B cell (primary cell): ENCODE data around the gene MTPN. TPM values are rescaled to one million over a fixed set of nuclear protein-coding genes. Genes with fewer than 3 reads are reported as not detected.

Source experiments
- ATAC-seq: fragments of 200-7000 bp; cut with Tn5 transposase; one replicate; pipeline ENCODE4 v1.10.0; 2021; ENCODE audit warnings: low read depth, mild to moderate bottlenecking, moderate number of reproducible peaks, moderate library complexity
- CTCF ChIA-PET: fragments of 350-600 bp; sonication (Branson Sonifier 250); formaldehyde crosslinking; loops from one replicate; lab custom pipeline; 2021; ENCODE audit warnings: antibody characterized with exemption, inconsistent platforms; lab: Charles Lee
- POLR2A ChIA-PET: fragments of 350-600 bp; sonication (Branson Sonifier 250); formaldehyde crosslinking; loops from one replicate; lab custom pipeline; 2021; ENCODE audit warnings: antibody characterized with exemption; lab: Charles Lee
- DNase-seq: peaks from one replicate; pipeline ENCODE4 v3.0.0; 2013
- H2AFZ ChIP-seq: 2 replicates; pipeline ENCODE4 v1.6.1; 2012; ENCODE audit warnings: mild to moderate bottlenecking, low read depth, low read length; ENCODE audit not compliant: insufficient read depth, poor library complexity, severe bottlenecking
- H3K27ac ChIP-seq, 2 donors: 1 replicate in 1 of 2; 2 replicates in 1 of 2; pipeline ENCODE4 v1.5.1; 2012 to 2013; ENCODE audit warnings: low read length in 2 of 2, mild to moderate bottlenecking in 2 of 2, moderate library complexity in 1 of 2
- H3K27me3 ChIP-seq, 4 experiments: fragments of 200-600 bp in 1 of 4; sonication (generic) in 1 of 4; replicated peaks in 1 of 4; 1 replicate in 2 of 4; 2 replicates in 2 of 4; pipeline versions ENCODE4 v1.6.1 to v1.7.0; 2013 to 2016; ENCODE audit warnings: low read length in 3 of 4, mild to moderate bottlenecking in 2 of 4, mixed read lengths in 1 of 4, moderate library complexity in 1 of 4; ENCODE audit not compliant: insufficient read depth in 4 of 4, control insufficient read depth in 3 of 4; ENCODE audit errors: control extremely low read depth in 1 of 4
- H3K36me3 ChIP-seq, 2 experiments: replicated peaks in 1 of 2; 1 replicate in 1 of 2; 2 replicates in 1 of 2; pipeline versions ENCODE4 v1.6.1 to v1.7.1; 2013; ENCODE audit warnings: low read length in 1 of 2; ENCODE audit not compliant: insufficient read depth in 2 of 2, control insufficient read depth in 1 of 2; ENCODE audit errors: control extremely low read depth in 1 of 2, extremely low read depth in 1 of 2
- H3K4me1 ChIP-seq, 2 donors: fragments of 200-600 bp in 1 of 2; sonication (generic) in 1 of 2; 1 replicate in 1 of 2; 2 replicates in 1 of 2; pipeline versions ENCODE4 v1.5.1 to v1.6.1; 2013 to 2017; ENCODE audit warnings: low read length in 2 of 2; ENCODE audit not compliant: control insufficient read depth in 2 of 2, insufficient read depth in 2 of 2
- H3K4me2 ChIP-seq: replicated peaks from 2 replicates; pipeline ENCODE3; 2012; ENCODE audit warnings: mild to moderate bottlenecking, low read depth, low read length; ENCODE audit not compliant: poor library complexity, severe bottlenecking
- H3K4me3 ChIP-seq, 5 experiments: fragments of 200-600 bp in 1 of 5; sonication (generic) in 1 of 5; 1 replicate in 3 of 5; 2 replicates in 2 of 5; pipeline versions ENCODE4 v1.5.1 to v1.7.0; 2011 to 2016; ENCODE audit warnings: low read length in 4 of 5, mild to moderate bottlenecking in 4 of 5, low read depth in 2 of 5, control low read depth in 1 of 5, moderate library complexity in 1 of 5; ENCODE audit not compliant: insufficient read depth in 1 of 5; ENCODE audit errors: control extremely low read depth in 1 of 5, extremely low read depth in 1 of 5
- H3K79me2 ChIP-seq: fragments of 200-600 bp; sonication (generic); one replicate; pipeline ENCODE4 v1.6.0; 2016; ENCODE audit warnings: low read length; ENCODE audit not compliant: control insufficient read depth, insufficient read depth
- H3K9ac ChIP-seq: fragments of 200-600 bp; sonication (generic); 2 replicates; pipeline ENCODE4 v1.6.1; 2017; ENCODE audit warnings: mild to moderate bottlenecking, low read length, moderate library complexity
- H3K9me3 ChIP-seq, 3 donors: one replicate each; pipeline versions ENCODE4 v1.6.1 to v1.7.1; 2013; ENCODE audit warnings: low read length in 2 of 3; ENCODE audit not compliant: control insufficient read depth in 2 of 3, insufficient read depth in 1 of 3; ENCODE audit errors: control extremely low read depth in 1 of 3
- H4K20me1 ChIP-seq: 2 replicates; pipeline ENCODE4 v1.6.0; 2012; ENCODE audit warnings: mild to moderate bottlenecking, low read length; ENCODE audit not compliant: insufficient read depth, control insufficient read depth, poor library complexity, severe bottlenecking
- H3K27ac Mint-ChIP-seq: one replicate; pipeline ENCODE4 v1.8.0; 2021; ENCODE audit warnings: mixed read lengths
- H3K27me3 Mint-ChIP-seq: one replicate; pipeline ENCODE4 v1.8.0; 2021; ENCODE audit warnings: mixed read lengths
- H3K4me1 Mint-ChIP-seq: one replicate; pipeline ENCODE4 v1.8.0; 2021; ENCODE audit warnings: mixed read lengths
- H3K4me3 Mint-ChIP-seq: one replicate; pipeline ENCODE4 v1.8.0; 2021; ENCODE audit warnings: mixed read lengths
- H3K9me3 Mint-ChIP-seq: one replicate; pipeline ENCODE4 v1.8.0; 2022; ENCODE audit warnings: mixed read lengths; ENCODE audit not compliant: insufficient read depth
- EZH2 ChIP-seq: IDR thresholded peaks from 2 replicates; pipeline ENCODE4 v1.6.1; 2012; ENCODE audit warnings: borderline replicate concordance, low read depth, mild to moderate bottlenecking, moderate library complexity, low read length; ENCODE audit not compliant: insufficient read depth, poor library complexity, severe bottlenecking
- WGBS: methylation state at CpG from one replicate; pipeline ENCODE4 v1.1.5; 2013; ENCODE audit warnings: missing lambda C conversion rate; ENCODE audit not compliant: insufficient coverage; 5-methylcytosine and 5-hydroxymethylcytosine counted together
- intact Hi-C: fragments of 100-400 bp; cut with micrococcal nuclease; formaldehyde crosslinking; loops from one replicate; pipeline ENCODE4 v1.10.0; 2022
- polyA plus RNA-seq: library from polyadenylated mRNA; depleted of rRNA; stranded (reverse); fragments of >200 nt; gene quantifications from 2 replicates; pipeline ENCODE4 v1.2.3, GENCODE V29; 2012
- total RNA-seq, 2 donors: library from RNA; stranded (reverse); fragments of 120-200 nt in 1 of 2; gene quantifications; 1 replicate in 1 of 2; 2 replicates in 1 of 2; pipeline versions ENCODE4 v1.2.3 to v1.2.4, GENCODE V29; 2013 to 2022
- TF ChIP-seq, protein P1 (sequence below): fragments of 200-600 bp; IDR thresholded peaks from one replicate; pipeline ENCODE4 v1.8.0; 2022; ENCODE audit warnings: antibody characterized with exemption, mild to moderate bottlenecking

The MTPN gene
- total and polyA plus RNA-seq, 2 donors (not counting 1 experiment from before 2014, with no cell fraction given), result 60.5 to 115 TPM

GRCh38 chr7:135899458-135900064 lies 77.6 kb downstream of the MTPN start:
- Histone ChIP-seq H3K4me1 (no peaks in the 10 kb centered on the region), H3K4me3 (no peak overlapping the region), H3K27me3 (no peaks in the 10 kb centered on the region), H3K79me2 (no peaks in the 10 kb centered on the region), H2AFZ (no peak overlapping the region), H3K9me3 (peaks cover 0 to 6% (median 0%) of the 10 kb centered on the region in 3 donors), H3K27ac (no peak overlapping the region), H4K20me1 (no peaks in the 10 kb centered on the region), H3K9ac (no peak overlapping the region), H3K36me3 (no peaks in the 10 kb centered on the region), H3K4me2 (no peak overlapping the region)
- H3K4me1 Mint-ChIP-seq, result no peaks in the 10 kb centered on the region
- DNase-seq (no peak), ATAC-seq (no peak)
- CTCF ChIA-PET, result no interaction called here
- no peaks in the 10 kb centered on the region for H3K9me3 Mint-ChIP-seq
- H3K4me3 Mint-ChIP-seq, result no peak overlapping the region
- POLR2A ChIA-PET, result no interaction called here
- intact Hi-C loops, result no loop called here
- H3K27me3 Mint-ChIP-seq, result no peaks in the 10 kb centered on the region
- 94% methylated on average over 2 of the region's 6 CpGs for WGBS
- H3K27ac Mint-ChIP-seq, result no peak overlapping the region
- TF ChIP-seq, protein P1, sequence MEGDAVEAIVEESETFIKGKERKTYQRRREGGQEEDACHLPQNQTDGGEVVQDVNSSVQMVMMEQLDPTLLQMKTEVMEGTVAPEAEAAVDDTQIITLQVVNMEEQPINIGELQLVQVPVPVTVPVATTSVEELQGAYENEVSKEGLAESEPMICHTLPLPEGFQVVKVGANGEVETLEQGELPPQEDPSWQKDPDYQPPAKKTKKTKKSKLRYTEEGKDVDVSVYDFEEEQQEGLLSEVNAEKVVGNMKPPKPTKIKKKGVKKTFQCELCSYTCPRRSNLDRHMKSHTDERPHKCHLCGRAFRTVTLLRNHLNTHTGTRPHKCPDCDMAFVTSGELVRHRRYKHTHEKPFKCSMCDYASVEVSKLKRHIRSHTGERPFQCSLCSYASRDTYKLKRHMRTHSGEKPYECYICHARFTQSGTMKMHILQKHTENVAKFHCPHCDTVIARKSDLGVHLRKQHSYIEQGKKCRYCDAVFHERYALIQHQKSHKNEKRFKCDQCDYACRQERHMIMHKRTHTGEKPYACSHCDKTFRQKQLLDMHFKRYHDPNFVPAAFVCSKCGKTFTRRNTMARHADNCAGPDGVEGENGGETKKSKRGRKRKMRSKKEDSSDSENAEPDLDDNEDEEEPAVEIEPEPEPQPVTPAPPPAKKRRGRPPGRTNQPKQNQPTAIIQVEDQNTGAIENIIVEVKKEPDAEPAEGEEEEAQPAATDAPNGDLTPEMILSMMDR, result no peak
- no peak for TF ChIP-seq EZH2

DNA sequence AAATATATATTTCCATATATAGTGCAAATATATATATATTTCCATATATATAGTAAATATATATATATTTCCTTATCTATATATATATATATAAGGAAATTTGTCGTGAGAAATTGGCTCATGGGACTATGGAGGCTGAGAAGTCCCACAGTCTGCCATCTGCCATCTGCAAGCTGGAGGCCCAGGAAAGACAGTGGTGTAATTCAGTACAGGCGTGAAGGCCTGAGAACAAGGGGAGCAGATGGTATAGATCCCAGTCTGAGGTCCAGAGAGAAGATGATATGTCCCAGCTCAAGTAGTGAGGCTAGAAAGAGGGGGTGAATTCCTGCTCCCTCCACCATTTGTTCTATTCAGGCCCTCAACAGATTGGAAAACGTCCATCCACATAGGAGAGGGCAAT lies 78.9 kb downstream of the MTPN start:
- CTCF ChIA-PET, result no interaction called here
- Histone ChIP-seq H2AFZ (no peak overlapping the region), H3K9ac (no peak overlapping the region), H3K27me3 (no peaks in the 10 kb centered on the region), H3K36me3 (no peaks in the 10 kb centered on the region), H3K4me1 (no peaks in the 10 kb centered on the region), H4K20me1 (no peaks in the 10 kb centered on the region), H3K9me3 (peaks cover 0 to 3% (median 0%) of the 10 kb centered on the region in 3 donors), H3K4me3 (no peak overlapping the region), H3K4me2 (no peak overlapping the region), H3K79me2 (no peaks in the 10 kb centered on the region), H3K27ac (no peak overlapping the region)
- WGBS, result 93% methylated on average over 2 of the region's 3 CpGs
- no peak overlapping the region for H3K27ac Mint-ChIP-seq
- TF ChIP-seq, protein P1, result no peak
- TF ChIP-seq EZH2, result no peak
- H3K9me3 Mint-ChIP-seq, result no peaks in the 10 kb centered on the region
- POLR2A ChIA-PET, result no interaction called here
- no peaks in the 10 kb centered on the region for H3K27me3 Mint-ChIP-seq
- H3K4me1 Mint-ChIP-seq, result no peaks in the 10 kb centered on the region
- ATAC-seq (no peak), DNase-seq (no peak)
- intact Hi-C loops, result no loop called here
- H3K4me3 Mint-ChIP-seq, result no peak overlapping the region
